ENCODE measurements around the gene TMEM192.
"Not testable (repeated sequence)": the region's sequence is repeated elsewhere in the genome, so short reads cannot be mapped to it uniquely, and the experiment has no call there.

The TMEM192 gene

DNA sequence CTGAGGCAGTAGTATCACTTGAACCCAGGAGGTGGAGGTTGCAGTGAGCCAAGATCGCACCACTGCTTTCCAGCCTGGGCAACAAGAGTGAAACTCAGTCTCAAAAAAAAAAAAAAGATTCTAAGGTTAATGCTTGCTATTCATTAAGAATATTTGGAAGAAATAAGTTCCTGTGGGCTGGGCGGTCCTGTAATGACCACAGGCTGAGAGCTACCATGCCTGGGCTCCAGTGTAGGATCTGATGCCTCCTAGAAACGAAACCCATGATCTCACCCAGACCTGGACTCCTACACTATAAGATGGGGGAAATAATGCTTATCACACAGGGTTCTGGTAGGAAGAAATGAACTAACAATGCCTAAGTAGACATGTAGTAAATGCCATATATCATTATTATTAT, 17.8 kb downstream of the TMEM192 start:
- no peak for DNase-seq (ENCODE audit: low spot score)
- no peak for FAIRE-seq

GRCh38 chr4:165092187-165092586, 20.5 kb downstream of the TMEM192 start:
- not testable (repeated sequence) for DNase-seq (ENCODE audit: low spot score); FAIRE-seq

DNA sequence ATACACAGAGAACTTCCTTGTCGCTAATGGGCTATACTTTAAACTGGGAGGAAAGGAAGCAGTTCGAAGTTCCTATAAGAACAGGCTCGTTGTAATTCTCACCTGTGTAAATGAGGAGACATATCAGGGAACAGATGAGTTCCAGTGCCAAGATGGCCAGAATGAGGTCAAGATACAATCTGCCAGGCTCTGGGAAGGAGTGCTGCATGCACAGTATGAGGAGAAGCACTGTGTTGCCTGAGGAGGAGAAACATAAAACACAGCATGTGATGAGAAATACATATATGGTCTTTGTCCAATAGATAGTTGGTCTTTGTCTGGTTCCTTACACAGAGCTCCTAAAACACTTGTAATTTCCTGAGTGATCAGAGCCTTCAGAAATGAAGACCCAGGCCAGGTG, 24.3 kb downstream of the TMEM192 start:
- FAIRE-seq = no peak

GRCh38 chr4:165085946-165086345, 26.7 kb downstream of the TMEM192 start:
- FAIRE-seq (no peak), DNase-seq (ENCODE audit: low spot score) (no peak)

More for the DNA sequence above, 24.3 kb downstream of the TMEM192 start:
- DNase-seq (ENCODE audit: low spot score) = no peak

DNA sequence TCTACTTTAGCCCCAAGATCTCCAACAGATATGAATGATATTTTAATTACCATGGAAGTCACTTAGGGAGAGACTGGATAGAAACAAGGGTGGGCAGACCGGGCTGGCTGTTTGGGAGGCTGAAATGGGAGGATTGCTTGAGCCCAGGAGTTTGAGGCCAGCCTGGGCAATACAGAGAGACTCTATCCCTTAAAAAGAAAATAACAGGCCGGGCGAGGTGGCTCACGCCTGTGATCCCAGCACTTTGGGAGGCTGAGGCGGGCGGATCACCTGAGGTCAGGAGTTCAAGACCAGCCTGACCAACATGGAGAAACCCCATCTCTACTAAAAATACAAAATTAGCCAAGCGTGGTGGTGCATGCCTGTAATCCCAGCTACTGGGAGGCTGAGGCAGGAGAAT, 27.9 kb downstream of the TMEM192 start:
- not testable (repeated sequence) for DNase-seq (ENCODE audit: low spot score); FAIRE-seq

- FAIRE-seq (no peak), DNase-seq (ENCODE audit: low spot score) (no peak)
Observed at GRCh38 chr4:165079476-165079875, 33.2 kb downstream of the TMEM192 start.

GRCh38 chr4:165077034-165077578, 35.6 kb downstream of the TMEM192 start:
- DNase-seq (ENCODE audit: low spot score) (no peak), FAIRE-seq (no peak)

DNA sequence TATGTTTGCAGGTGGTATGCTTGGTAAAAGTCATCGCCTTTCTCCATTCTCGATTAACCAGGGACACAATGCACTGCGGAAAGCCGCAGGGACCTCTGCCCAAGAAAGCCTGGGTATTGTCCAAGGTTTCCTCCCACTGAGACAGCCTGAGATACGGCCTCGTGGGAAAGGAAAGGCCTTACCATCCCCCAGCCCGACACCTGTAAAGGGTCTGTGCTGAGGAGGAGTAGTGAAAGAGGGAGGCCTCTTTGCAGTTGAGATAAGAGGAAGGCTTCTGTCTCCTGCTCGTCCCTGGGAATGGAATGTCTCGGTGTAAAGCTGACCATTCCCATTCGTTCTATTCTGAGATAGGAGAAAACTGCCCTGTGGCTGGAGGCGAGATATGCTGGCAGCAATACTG, 39.3 kb downstream of the TMEM192 start:
- not testable (repeated sequence) for DNase-seq (ENCODE audit: low spot score); FAIRE-seq

GRCh38 chr4:165070560-165070959, 42.1 kb downstream of the TMEM192 start:
- DNase-seq (ENCODE audit: low spot score) (no peak), FAIRE-seq (no peak)

DNA sequence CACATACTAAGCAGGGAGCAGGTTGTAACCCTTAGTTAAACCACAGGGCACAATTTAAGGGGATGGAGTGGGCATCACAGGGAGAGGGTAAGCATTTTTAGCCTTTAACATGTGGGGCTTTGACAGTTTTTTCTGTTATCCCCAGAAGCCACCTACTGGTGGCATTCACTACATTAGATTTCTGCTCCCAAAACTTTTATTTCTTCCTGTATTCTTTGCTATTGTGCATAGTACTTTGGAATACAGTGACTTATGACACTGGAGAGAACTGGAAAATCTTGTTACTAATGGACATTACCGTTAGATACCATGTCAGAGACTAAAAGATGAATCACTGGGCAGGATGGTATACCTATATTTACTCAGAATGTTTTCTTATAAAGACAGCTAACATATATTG, 51.7 kb downstream of the TMEM192 start:
- DNase-seq (ENCODE audit: low spot score) (no peak), FAIRE-seq (no peak)

DNA sequence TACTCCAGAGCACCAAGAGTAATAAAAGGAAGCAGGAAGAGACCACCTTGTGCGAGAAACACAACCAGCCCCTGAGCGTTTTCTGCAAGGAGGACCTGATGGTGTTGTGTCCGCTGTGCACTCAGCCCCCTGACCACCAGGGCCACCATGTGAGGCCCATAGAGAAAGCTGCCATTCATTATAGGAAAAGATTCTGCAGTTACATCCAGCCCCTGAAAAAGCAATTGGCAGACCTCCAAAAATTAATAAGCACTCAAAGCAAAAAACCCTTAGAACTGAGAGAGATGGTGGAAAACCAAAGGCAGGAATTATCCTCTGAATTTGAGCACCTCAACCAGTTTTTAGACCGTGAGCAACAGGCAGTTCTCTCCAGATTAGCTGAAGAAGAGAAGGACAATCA, 53.3 kb downstream of the TMEM192 start:
- DNase-seq (ENCODE audit: low spot score) (no peak), FAIRE-seq (no peak)

- FAIRE-seq = no peak
- no peak for DNase-seq (ENCODE audit: low spot score)
Observed at GRCh38 chr4:165058666-165059065, 54.0 kb downstream of the TMEM192 start.

DNA sequence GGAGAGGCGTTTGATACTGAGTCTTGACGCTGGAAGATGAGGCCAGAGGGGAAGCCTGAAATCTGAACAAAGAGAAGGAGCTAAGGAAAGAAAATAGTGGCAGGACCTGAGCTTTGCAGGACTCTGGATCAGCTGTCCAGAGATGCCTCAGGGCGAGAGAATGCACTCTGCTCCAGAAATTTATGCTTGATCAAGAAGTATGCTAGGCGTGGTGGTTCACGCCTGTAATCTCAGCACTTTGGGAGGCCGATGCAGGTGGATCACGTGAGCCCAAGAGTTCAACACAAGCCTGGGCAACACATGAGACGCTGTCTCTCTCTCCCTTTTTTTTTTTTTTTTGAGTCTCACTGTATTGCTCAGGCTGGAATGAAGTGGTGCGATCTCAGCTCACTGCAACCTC, 57.1 kb downstream of the TMEM192 start:
- FAIRE-seq = no peak

GRCh38 chr4:165053645-165054044, 59.0 kb downstream of the TMEM192 start, which contains the start of gene TRIM75:
Gene TRIM75, plus strand, starts transcription at chr4:165053866. Its CDS starts 5,282 bp downstream, at chr4:165059148.
- DNase-seq (ENCODE audit: low spot score) (no peak), FAIRE-seq (no peak)

More for the DNA sequence above, 57.1 kb downstream of the TMEM192 start:
- no peak for DNase-seq (ENCODE audit: low spot score)

GRCh38 chr4:165052627-165053026, 60.0 kb downstream of the TMEM192 start:
- FAIRE-seq = no peak

DNA sequence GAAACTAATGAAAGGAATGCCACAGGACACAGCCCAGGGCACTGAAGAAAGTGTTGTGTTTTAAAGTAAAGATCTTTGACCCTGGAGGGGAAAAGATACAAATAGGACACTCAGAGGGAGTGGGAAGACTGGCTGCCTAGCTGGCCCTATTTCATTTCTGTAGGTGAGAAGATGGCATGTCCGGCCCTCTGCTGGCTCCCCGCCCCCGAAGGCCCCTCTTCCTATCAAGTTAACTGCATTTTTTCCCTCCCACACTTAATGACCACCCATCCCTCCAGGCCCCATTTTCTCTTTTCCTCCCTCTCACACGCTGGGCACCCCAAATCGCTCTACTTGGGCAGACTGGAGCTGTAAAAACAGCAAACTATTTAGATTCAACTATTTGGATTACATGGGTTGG, 64.5 kb downstream of the TMEM192 start:
- FAIRE-seq = no peak

More at GRCh38 chr4:165052627-165053026, 60.0 kb downstream of the TMEM192 start:
- DNase-seq (ENCODE audit: low spot score) = no peak

DNA sequence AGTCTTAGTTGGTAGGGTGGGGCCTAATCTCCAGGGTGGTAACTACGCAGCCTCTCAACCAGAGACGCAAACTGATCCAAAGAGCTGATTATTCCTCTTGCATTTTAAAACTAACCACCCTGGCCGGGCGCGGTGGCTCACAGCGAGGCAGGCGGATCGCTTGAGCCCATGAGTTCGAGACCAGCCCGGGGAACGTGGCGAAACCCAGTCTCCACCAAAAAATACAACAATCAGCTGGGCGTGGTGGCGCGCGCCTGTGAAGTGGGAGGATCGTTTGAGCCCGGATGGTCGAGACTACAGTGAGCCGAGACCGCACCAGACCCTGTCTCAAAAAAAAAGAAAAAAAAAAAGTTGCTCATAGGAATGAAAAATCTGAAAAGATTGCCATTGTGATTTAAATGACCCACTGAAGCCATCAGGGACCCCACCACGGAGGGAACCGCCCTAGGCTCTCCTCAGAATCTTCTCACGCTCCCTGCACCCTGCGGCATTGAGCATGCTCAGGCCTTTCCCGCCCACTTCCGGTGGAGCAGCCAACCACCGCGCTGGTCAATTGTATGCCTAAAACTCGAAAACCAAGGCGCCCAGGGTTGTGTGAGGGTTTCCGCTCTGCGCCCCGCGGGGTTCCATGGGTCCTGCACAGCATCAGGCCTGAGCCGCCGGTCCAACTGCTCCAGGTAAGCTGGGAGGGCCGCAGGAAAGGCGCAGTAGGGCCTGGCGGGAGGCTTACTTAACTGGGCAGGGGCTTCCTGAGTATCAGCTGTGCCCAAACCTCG, 81.0 kb downstream of the TMEM192 start, which contains the start of gene TRIM60:
TSS of gene TRIM60 (plus strand) at position 564 of the 776 bp plus-strand sequence. CDS start 8,074 bp downstream, outside the sequence.
- DNase-seq (ENCODE audit: low spot score) (no peak), FAIRE-seq (no peak)

More for the DNA sequence above, 64.5 kb downstream of the TMEM192 start:
- no peak for DNase-seq (ENCODE audit: low spot score)

DNA sequence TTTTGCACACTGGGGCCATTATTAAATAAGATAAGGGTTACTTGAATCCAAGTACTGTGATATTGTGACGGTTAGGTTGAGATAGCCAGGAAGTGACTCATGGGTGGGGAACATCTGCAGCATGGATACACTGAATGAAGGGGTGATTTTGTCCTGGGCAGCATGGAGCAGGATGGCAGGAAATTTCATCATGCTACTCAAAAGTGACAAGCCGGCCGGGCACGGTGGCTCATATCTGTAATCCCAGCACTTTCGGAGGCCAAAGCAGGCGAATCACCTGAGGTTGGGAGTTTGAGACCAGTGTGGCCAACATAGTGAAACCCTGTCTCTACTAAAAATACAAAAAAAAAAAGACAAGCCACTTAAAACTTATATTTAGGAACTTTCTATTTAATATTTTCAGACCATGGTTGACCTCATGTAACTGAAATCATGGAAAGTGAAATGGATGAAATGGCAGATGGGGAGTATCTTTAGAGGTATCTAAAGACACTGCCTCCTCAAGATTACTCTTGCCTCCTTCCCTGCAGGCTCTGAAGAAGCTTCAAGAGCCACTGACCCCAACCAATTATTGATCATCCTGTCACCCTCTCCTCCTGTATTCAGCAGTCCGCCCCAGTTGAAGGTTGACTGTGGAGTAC, 84.8 kb downstream of the TMEM192 start:
- peak; percentile 8 for DNase-seq (ENCODE audit: low spot score)
- no peak for FAIRE-seq

DNA sequence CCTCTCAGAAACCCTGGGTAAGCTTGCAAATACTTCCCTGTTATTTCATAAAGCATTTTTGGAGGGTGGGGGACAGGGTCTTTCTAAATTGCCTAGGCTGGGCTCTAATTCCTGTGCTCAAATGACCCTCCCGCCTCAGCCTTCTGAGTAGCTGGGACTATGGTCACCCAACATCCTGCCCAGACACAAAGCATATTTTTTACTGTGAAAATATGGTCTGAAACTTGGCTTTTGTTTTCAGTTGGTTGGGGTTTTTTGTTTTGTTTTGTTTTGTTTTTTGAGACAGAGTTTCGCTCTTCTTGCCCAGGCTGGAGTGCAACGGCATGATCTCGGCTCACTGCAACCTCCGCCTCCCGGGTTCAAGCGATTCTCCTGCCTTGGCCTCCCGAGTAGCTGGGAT, 86.9 kb downstream of the TMEM192 start:
- FAIRE-seq; DNase-seq (ENCODE audit: low spot score): not testable (repeated sequence)
